ENCODE measurements around the gene ABHD1. TPM values are rescaled to one million over a fixed set of nuclear protein-coding genes. Genes with fewer than 3 reads are reported as not detected.
"Not testable (repeated sequence)": the region's sequence is repeated elsewhere in the genome, so short reads cannot be mapped to it uniquely, and the experiment has no call there.

ABHD1 gene
- 1 to 10 TPM in 2 of 3 donors, under 1 TPM in 1; 0.38 to 5.5 (median 1.5) TPM for polyA plus RNA-seq

GRCh38 chr2:27123302-27124150, at the start of gene ABHD1:
TSS of gene ABHD1 (plus strand) at chr2:27123815. CDS start at chr2:27123949, 134 bp downstream.
- peaks cover 7 to 11% (median 10%) of the 10 kb centered on the region in 3 donors for H3K27me3 Mint-ChIP-seq (ENCODE audit: low read depth in 3 of 3)
- peak within 1 kb of the TSS; percentile 81 to 94 (median 90) for H3K27ac Mint-ChIP-seq
- DNase-seq, result peak; percentile 72 to 77 (median 74)
- H3K9me3 Mint-ChIP-seq, result no peaks in the 10 kb centered on the region
- peaks cover 0 to 3% (median 0%) of the 10 kb centered on the region in 3 donors for H3K36me3 Mint-ChIP-seq
- H3K4me3 Mint-ChIP-seq, result peak within 1 kb of the TSS; percentile 88 to 95 (median 93)
- peaks cover 21 to 22% of the 10 kb centered on the region in 2 donors for H3K4me1 Mint-ChIP-seq

DNA sequence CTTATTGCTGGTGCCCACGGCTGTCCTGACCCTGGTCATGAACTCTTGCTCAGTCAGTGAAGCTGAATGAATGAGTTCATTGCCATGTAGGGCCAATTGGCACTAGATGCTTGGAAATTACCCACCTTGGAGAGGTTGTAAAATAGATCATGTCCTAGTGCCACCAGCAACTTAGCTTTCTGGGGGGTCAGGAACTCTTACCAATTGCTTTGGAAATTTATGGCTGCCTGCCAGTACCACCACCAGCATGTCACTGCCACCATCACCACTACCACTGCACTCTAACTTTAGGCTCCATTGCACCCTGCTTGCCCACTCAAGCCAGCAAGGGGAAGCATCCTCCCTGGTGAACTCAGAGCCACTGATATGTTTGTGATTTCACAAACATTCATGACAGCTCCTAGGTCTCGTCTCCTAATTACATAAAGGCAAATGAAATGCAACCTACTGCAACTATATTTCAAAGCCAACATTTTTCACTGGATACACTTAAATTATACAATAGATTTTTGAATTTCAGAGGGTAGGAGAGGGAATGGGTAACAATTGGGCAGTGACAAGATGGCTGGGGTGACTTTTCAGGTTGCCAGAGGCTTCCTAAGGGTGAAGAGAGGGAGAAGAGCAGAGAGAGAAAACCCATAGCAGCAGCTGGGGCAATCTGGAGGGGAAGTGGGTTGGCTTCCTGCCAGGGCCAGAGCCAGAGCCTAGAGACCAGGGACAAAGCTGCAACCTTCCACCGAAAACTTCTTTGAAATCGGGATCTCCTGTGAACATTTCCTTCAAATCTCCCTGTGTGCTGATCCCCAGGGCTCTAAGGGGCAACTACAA, 48.7 kb upstream of the ABHD1 start:
- Mint-ChIP-seq H3K4me1 (peaks cover 60 to 64% of the 10 kb centered on the region in 2 donors), H3K9me3 (peaks cover 0 to 2% (median 0%) of the 10 kb centered on the region in 6 donors), H3K27me3 (ENCODE audit: low read depth in 3 of 3) (peaks cover 0 to 3% (median 0%) of the 10 kb centered on the region in 3 donors), H3K4me3 (peak overlapping the region; percentile 45 to 73 (median 66)), H3K27ac (peak overlapping the region; percentile 77 to 92 (median 88)), H3K36me3 (peaks cover 0 to 2% (median 0%) of the 10 kb centered on the region in 3 donors)
- DNase-seq, result peak; percentile 47 to 61 (median 54)

DNA sequence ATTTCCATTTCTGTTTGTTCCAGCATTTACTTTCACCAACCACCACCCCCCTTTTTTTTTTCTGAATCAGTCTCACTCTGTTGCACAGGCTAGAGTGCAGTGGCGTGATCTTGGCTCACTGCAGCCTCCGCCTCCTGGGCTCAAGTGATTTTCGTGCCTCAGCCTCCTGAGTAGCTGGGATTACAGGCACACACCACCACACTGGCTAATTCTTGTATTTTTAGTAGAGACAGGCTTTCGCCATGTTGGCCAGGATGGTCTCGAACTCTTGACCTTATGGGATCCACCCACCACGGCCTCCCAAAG, 48.1 kb upstream of the ABHD1 start:
- Mint-ChIP-seq H3K4me3 (peak overlapping the region; percentile 45 to 73 (median 66)), H3K27ac (peak overlapping the region; percentile 77 to 92 (median 88)), H3K4me1 (peaks cover 56 to 63% of the 10 kb centered on the region in 2 donors)
- not testable (repeated sequence) for DNase-seq; H3K27me3 Mint-ChIP-seq (ENCODE audit: low read depth in 3 of 3); H3K9me3 Mint-ChIP-seq; H3K36me3 Mint-ChIP-seq

GRCh38 chr2:27076323-27076722, 47.3 kb upstream of the ABHD1 start:
- DNase-seq, result no peak
- peaks cover 56 to 63% of the 10 kb centered on the region in 2 donors for H3K4me1 Mint-ChIP-seq
- peaks cover 3 to 5% (median 3%) of the 10 kb centered on the region in 3 donors for H3K27me3 Mint-ChIP-seq (ENCODE audit: low read depth in 3 of 3)
- H3K27ac Mint-ChIP-seq, result peak overlapping the region in 5 of 6 donors; percentile 8 to 89 (median 83)
- H3K9me3 Mint-ChIP-seq, result no peaks in the 10 kb centered on the region
- H3K36me3 Mint-ChIP-seq, result no peaks in the 10 kb centered on the region
- H3K4me3 Mint-ChIP-seq, result peak overlapping the region; percentile 10 to 65 (median 40)

- DNase-seq, result no peak
- H3K36me3 Mint-ChIP-seq, result no peaks in the 10 kb centered on the region
- no peak overlapping the region for H3K4me3 Mint-ChIP-seq
- peaks cover 3 to 6% (median 4%) of the 10 kb centered on the region in 3 donors for H3K27me3 Mint-ChIP-seq (ENCODE audit: low read depth in 3 of 3)
- H3K9me3 Mint-ChIP-seq, result no peaks in the 10 kb centered on the region
- H3K4me1 Mint-ChIP-seq, result peaks cover 58 to 65% of the 10 kb centered on the region in 2 donors
- peak overlapping the region in 1 of 6 donors; percentile 28 for H3K27ac Mint-ChIP-seq
Measured at GRCh38 chr2:27077231-27077630, 46.4 kb upstream of the ABHD1 start.

DNA sequence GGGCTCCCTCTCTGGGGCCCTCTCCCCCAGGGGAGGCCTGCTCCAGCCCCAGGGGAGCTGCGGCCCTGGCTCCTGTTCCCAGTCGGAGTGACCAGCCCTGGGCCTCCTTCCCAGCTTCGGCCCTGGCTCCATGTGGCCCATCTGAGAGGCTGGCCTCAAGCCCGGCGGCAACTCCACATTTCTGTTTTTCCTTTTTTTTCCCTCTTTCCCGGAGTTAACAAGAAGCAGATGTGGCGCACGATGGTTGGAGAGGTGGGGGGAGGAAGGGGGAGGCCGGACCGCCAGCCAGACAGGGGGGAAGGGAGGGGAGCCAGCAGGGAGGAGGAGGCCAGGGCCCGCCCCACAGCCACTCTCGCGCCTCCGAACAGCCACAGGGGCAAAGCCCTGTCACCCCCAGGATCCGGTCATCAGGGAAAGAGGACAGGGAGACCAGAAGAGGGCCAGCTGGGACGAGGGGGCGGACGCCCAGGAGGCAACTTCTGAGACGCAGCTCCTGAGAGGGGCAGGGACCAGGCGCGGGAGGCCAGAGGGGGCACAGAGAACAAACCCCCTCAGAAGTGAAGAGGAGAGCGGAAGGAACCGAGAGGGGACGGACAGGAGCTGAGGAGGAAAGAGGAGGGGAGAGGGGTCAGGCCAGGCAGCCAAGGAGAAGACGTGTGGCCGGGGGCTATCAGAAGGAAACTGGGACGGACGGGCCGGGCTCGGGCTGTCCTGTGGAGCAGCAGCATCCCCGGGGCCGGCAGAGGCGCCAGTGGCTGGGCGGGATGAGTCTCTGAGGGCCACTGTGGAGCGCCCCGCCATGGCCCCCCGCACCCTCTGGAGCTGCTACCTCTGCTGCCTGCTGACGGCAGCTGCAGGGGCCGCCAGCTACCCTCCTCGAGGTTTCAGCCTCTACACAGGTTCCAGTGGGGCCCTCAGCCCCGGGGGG, 45.1 kb upstream of the ABHD1 start, which contains the start of gene EMILIN1:
Gene EMILIN1 (plus strand): TSS at position 349 of the 928 bp plus-strand sequence. CDS start 451 bp downstream, at position 800.
- no peaks in the 10 kb centered on the region for H3K9me3 Mint-ChIP-seq
- no peak within 1 kb of the TSS for H3K4me3 Mint-ChIP-seq
- peaks cover 46 to 55% of the 10 kb centered on the region in 2 donors for H3K4me1 Mint-ChIP-seq
- H3K36me3 Mint-ChIP-seq, result no peaks in the 10 kb centered on the region
- H3K27me3 Mint-ChIP-seq (ENCODE audit: low read depth in 3 of 3), result peaks cover 3 to 6% (median 4%) of the 10 kb centered on the region in 3 donors
- no peak for DNase-seq
- peak within 1 kb of the TSS in 2 of 6 donors; percentile 26 to 74 for H3K27ac Mint-ChIP-seq

GRCh38 chr2:27079233-27080139, 44.1 kb upstream of the ABHD1 start:
- H3K27me3 Mint-ChIP-seq (ENCODE audit: low read depth in 3 of 3), result peaks cover 3 to 6% (median 4%) of the 10 kb centered on the region in 3 donors

DNA sequence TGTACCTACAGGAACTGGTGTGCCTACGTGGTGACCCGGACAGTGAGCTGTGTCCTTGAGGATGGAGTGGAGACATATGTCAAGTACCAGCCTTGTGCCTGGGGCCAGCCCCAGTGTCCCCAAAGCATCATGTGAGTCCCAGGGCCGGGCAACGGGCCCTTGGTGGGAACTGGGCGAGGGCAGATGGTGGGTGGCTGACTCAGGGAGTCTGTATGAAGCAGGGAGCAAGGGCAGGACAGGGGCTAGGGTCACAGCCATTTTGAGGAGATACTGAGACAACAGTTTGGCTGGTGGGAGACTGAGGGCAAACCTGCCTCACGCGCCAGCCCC, 43.5 kb upstream of the ABHD1 start:
- peak overlapping the region in 3 of 6 donors; percentile 4 to 73 (median 18) for H3K27ac Mint-ChIP-seq
- no peaks in the 10 kb centered on the region for H3K9me3 Mint-ChIP-seq
- H3K4me3 Mint-ChIP-seq, result peak overlapping the region in 2 of 5 donors; percentile 33 to 47
- peaks cover 37 to 46% of the 10 kb centered on the region in 2 donors for H3K4me1 Mint-ChIP-seq
- H3K36me3 Mint-ChIP-seq, result no peaks in the 10 kb centered on the region
- peaks cover 4 to 6% (median 5%) of the 10 kb centered on the region in 3 donors for H3K27me3 Mint-ChIP-seq (ENCODE audit: low read depth in 3 of 3)
- no peak for DNase-seq

More at GRCh38 chr2:27079233-27080139, 44.1 kb upstream of the ABHD1 start:
- H3K4me1 Mint-ChIP-seq, result peaks cover 37 to 48% of the 10 kb centered on the region in 2 donors
- H3K36me3 Mint-ChIP-seq, result no peaks in the 10 kb centered on the region
- H3K27ac Mint-ChIP-seq, result peak overlapping the region in 1 of 6 donors; percentile 73
- no peaks in the 10 kb centered on the region for H3K9me3 Mint-ChIP-seq
- no peak overlapping the region for H3K4me3 Mint-ChIP-seq
- no peak for DNase-seq

DNA sequence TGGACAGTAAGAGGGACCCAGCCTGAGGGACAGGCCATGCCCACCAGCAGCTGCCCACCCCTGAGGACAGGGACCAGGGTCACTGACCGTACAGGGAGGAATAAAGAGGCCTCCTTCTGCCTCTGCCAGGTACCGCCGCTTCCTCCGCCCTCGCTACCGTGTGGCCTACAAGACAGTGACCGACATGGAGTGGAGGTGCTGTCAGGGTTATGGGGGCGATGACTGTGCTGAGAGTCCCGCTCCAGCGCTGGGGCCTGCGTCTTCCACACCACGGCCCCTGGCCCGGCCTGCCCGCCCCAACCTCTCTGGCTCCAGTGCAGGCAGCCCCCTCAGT, 43.0 kb upstream of the ABHD1 start:
- H3K27me3 Mint-ChIP-seq (ENCODE audit: low read depth in 3 of 3), result peaks cover 4 to 6% (median 5%) of the 10 kb centered on the region in 3 donors
- no peaks in the 10 kb centered on the region for H3K36me3 Mint-ChIP-seq
- no peak for DNase-seq
- H3K4me3 Mint-ChIP-seq, result peak overlapping the region in 4 of 5 donors; percentile 77 to 93 (median 78)
- peaks cover 37 to 46% of the 10 kb centered on the region in 2 donors for H3K4me1 Mint-ChIP-seq
- H3K27ac Mint-ChIP-seq, result peak overlapping the region in 3 of 6 donors; percentile 90 to 97 (median 93)
- no peaks in the 10 kb centered on the region for H3K9me3 Mint-ChIP-seq

- no peak overlapping the region for H3K4me3 Mint-ChIP-seq
- no peak for DNase-seq
- peaks cover 32 to 34% of the 10 kb centered on the region in 2 donors for H3K4me1 Mint-ChIP-seq
- H3K27me3 Mint-ChIP-seq (ENCODE audit: low read depth in 3 of 3), result peaks cover 4 to 7% (median 6%) of the 10 kb centered on the region in 3 donors
- peak overlapping the region in 3 of 6 donors; percentile 90 to 93 (median 90) for H3K27ac Mint-ChIP-seq
- H3K36me3 Mint-ChIP-seq, result no peaks in the 10 kb centered on the region
- H3K9me3 Mint-ChIP-seq, result no peaks in the 10 kb centered on the region
Measured at GRCh38 chr2:27081984-27082772, 41.4 kb upstream of the ABHD1 start.

GRCh38 chr2:27082773-27083409, 40.7 kb upstream of the ABHD1 start:
- Mint-ChIP-seq H3K27me3 (ENCODE audit: low read depth in 3 of 3) (peaks cover 4 to 7% (median 6%) of the 10 kb centered on the region in 3 donors), H3K4me1 (peaks cover 31 to 38% of the 10 kb centered on the region in 2 donors), H3K9me3 (no peaks in the 10 kb centered on the region), H3K4me3 (no peak overlapping the region), H3K36me3 (no peaks in the 10 kb centered on the region), H3K27ac (no peak overlapping the region)
- DNase-seq, result no peak
